Measurements from ENCODE around the gene SEC22C.
"Not testable (repeated sequence)": the region's sequence is repeated elsewhere in the genome, so short reads cannot be mapped to it uniquely, and the experiment has no call there.

The SEC22C gene

DNA sequence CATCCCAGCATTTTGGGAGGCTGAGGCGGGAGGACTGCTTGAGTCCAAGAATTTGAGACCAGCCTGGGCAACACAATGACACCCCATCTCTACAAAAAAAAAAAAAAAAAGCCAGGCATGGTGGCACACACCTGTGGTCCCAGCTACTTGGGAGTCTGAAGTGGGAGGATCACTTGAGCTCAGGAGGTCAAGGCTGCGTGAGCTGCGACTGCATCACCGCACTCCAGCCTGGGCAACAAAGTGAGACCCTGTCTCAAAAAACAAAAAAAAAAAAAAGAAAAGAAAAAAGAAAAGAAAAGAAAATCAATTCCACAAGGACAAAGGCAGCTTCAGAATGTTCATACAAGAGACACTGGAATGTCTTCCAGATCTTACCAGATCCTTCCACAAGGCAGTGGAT, 2.4 kb downstream of the SEC22C start:
- DNase-seq: not testable (repeated sequence)

DNA sequence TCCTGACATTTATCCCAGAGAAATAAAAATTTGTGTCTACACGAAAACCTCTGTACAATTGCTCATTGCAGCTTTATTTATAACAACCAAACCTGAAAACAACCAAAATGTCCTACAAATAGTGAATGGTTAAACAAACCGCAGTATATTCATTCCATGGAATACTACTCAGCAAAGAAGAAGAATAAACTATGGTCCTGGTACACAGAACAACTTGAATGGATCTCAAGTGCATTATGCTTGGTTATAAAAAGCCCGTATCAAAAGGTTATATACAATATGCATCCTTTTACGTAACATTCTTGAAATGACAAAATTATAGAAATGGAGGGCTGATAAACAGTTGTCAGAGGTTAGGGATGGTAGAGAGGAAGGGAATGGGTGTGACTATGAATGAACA, 3.7 kb downstream of the SEC22C start:
- DNase-seq: no peak

DNA sequence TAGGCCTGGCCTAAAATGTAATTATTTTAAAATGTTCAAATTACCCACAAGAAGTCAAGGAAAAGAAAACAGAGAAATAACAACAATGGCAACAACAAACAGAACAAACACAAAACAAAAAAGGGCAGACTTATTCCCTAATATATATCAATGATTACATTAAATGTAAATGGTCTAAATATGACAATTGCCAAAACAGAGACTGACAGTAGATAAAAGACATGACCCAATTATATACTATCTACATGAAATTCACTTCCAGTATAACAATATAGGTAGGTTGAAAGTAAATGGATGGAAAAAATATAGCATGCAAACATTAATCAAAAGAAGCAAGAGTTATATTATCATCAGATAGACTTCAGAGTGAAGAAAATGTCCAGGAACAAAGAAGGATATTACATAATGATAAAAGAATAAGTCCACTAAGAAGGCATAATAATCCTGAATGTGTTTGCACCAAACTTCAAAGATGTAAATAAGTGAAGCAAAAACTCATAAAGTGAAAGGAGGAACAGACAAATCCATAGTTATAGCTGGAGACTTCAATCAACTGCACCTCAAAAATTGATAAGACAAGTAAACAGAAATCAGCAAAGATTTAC, 6.5 kb downstream of the SEC22C start:
- no peak for DNase-seq

DNA sequence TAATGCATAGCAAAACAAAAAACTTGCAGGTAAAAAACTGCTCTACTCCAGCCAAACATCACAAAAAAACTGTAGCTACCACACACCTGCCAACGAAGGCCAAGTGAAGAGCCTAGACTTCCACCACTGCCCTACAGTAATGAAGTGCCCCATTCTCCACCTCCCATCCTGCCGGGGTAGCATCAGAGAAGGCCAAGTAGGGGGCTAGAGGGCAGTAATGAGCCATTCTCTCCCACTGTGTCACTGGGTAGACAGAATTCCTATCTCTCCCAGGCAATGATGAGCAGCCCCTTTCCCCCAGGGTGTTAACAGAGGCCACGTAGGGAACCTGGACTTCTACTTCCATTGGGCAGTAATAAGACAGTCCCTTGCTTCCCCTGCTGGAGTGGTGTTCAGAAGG, 9.5 kb downstream of the SEC22C start:
- DNase-seq: peak; percentile 29

DNA sequence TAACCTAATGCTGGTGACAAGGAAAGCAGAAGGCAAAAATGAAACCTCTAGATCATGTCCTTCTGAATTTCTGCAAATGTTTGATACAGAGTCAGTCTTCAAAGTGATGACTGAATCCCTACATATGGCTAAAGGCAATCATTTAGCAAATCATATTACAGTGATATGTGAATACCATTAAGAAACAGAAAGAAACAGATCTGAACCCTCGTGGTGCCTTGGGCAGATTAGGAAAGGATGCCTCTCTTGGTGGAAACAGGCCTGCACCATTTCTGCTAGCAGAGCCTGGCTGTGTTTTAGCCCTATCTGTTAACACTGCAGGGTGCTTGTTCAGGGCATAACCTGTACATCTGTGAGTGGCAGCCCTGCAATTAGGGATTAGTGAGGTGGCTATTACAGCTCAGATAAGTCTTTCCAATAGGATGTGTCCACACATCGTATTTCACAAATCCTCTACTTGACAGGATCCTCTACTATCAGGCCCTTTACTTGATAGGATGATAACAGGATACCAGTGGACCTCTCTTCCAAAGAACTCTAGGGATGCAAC, 12.1 kb downstream of the SEC22C start:
- DNase-seq: no peak

DNA sequence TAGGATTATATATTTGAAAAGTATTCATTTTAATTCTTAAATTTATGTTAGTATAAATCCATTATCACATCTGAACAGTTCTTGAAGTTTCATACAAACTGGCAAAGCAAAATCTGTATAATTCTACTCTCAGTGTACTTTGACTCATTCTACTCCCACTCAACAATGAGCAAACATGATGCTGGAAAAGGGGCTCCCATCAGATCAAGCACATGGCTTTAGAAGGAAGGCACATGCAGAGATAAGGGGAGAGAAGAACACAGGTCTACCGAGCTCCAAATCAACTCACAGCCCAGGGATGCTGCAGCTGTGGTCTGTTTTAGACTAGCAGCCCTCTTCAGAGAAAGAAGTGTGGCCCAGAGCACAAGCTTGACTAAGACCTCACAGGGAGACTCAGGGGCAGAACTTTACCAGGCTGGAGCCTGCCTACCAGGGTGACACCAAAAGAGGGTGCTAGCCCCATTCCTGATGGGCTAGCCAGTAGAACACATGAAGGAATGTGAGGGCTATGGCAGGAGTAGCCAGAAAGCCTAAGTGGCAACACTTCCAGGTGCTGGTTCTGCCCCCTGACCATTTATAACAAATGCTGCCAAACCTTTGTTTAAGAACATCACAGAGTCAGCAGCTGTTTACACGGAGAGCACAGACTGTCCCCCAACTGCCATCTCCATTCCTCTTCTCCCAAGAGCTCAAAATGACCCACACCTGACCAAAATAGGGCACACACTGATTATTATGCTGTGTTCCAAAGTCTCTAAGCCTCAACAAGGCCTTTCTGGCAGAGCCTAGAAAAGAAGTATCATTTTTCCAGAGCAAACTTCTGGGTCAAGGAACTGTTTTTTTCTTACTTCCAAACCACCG, 19.5 kb downstream of the SEC22C start:
- DNase-seq: no peak

DNA sequence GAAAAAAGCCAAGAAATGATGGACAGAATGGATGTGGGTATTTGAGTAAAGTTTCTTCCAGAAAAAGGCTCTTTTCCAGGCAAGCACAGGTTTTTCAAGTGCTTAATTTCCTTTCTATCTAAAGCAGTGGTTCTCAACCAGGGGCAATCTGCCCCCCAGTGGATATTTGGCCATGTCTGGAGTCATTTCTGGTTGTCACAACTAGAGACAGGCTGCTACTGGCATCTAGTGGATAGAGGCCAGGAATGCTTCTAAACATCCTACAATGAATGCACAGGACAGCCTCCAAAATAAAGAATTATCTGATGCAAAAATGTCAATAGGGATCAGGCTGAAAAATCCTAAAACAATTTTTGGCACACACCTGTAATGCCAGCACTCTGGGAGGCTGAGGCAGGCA, 23.9 kb downstream of the SEC22C start:
- no peak for DNase-seq

DNA sequence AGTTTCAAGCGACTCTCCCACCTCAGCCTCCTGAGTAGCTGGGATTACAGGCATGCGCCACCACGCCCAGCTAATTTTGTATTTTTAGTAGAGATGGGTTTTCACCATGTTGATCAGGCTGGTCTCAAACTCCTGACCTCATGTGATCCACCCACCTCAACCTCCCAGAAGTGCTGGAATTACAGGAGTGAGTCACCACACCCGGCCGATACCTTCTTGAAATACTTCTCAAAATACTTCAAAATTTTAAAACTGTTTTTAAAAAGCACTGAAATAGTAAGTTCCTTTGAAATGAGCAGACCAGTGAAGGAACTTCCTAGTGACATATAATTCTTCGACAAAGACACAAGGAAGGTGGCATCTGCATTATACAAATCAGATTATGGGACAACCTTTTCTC, 24.9 kb downstream of the SEC22C start:
- DNase-seq: not testable (repeated sequence)

DNA sequence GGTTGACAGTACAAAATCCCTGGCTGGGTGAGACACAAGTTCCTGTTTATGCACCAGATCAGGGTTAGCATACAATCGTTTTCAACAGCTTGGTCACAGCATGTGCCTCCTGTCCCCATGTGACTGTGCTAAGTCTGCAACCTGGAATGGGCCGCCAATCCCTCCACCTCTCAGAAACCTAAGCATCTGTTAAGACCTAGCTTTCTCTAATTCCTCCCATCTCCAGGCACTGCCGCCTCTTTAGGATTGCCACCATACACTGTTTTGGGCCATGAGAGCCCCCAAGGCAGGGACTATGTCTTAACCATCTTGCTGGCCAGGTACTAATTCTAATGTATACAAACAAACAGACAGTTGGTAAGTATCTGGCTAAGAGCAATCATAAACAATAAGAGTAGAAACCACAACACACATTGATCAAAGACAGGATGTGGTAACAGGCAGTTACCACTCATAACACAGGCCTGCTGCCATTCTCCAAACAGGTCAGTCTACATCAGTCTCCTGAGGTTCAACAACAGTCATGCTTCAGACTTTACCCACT, 25.6 kb downstream of the SEC22C start:
- peak; percentile 26 for DNase-seq

DNA sequence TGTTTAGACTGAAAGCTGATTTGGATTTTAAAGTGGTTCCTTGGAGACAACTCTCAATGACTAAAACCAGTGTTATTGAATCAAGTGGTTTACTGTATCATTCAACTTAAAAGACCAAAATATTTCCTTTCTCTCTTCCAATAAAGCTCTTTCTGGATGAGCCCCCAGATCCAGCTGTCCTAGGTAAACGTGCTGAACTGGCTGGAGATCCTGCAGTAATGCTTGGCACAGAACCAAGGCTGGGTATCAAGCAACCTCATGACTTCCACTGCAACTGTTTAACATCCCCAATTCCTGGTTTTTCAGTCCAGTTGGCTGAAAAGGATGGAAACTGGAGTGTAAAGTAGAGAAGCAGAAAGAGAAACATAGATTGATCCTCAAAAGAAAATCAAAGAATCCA, 28.9 kb downstream of the SEC22C start:
- no peak for DNase-seq

DNA sequence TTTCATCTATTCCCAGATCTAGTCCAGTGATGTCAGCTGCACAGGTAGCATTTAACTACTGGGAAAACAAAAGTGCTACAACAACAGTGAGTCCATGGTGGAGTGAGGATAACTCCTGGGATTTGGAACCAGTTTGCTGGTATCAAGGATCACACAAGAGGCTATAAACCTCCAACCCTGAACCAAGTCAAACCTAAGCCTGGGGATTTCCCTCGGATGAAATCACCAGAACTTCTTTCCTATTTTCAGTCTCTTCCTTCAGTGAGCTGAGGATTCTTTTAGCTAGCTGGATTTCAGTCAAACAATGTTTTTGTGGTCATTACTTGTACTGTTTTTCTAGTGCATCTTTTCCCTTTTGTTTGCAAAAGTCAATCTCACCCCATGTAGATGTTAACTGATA, 31.5 kb downstream of the SEC22C start:
- no peak for DNase-seq

DNA sequence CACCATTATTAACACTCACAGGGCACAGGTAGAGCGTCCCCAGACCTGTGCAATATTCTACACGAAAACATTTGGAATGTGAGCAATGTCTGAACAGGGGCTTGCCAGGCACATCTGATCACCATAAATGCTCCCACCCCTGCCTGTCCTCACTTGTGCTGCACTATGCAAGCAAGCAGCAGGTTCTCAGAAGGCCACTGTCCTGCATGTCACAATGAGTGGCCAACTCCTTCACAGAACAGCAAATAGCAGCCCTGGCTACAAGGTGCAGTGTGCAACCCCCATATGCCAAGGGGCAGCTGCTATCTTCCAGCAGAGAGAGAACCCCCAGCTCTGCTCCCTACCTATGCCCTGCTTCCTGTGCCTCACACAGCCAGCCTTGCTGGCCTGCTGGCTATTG, 32.6 kb downstream of the SEC22C start:
- no peak for DNase-seq

DNA sequence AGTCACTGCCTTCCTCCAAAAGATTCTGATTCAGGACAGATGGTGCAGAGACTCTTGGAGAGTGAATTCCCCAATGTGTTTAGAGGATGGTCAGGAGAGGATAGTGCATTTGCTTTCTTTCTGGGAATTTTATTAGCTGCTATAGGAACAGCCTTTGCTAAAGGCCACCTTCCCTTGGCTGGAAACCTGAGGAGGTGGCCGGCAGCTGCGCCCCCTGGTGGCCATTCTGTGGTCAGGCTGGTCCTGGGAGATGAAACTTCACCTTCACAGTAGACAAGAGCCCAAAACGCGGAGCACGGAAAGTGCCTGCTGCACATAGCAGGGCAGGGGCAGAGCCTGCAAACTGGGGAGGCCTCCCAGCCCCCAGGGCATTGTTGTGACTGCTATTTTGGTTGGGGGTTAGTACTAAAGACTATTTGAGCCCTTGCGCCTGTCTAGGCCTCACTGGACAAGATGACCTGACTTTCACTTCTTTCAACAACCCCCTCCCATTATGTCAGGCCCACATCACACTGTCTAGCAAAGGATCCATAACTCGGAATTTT, 34.3 kb downstream of the SEC22C start:
- peak; percentile 32 for DNase-seq

DNA sequence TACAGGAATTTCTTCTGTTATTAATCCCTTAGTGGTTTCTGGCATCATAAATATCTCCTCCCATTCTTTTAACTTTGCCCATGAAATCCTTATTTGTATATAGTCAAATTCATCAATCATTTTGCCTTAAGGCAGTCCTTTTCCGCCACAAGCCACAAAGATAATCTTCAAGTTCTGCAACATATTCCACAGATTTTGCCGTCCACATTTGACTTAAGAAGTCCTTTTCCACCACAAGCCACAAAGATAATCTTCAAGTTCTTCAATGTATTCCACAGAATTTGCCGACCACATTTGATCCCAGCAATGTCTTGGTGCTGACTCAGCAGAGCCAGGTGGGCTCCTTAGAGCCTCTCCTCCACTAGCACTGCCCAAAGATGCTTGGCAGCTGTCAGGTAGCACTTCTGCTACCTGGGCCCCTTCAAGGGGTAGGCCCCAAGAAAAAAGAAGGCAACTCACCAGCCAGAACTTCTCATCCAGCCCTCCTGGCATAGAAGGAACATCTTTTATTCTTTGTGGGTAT, 35.0 kb downstream of the SEC22C start:
- DNase-seq: no peak

DNA sequence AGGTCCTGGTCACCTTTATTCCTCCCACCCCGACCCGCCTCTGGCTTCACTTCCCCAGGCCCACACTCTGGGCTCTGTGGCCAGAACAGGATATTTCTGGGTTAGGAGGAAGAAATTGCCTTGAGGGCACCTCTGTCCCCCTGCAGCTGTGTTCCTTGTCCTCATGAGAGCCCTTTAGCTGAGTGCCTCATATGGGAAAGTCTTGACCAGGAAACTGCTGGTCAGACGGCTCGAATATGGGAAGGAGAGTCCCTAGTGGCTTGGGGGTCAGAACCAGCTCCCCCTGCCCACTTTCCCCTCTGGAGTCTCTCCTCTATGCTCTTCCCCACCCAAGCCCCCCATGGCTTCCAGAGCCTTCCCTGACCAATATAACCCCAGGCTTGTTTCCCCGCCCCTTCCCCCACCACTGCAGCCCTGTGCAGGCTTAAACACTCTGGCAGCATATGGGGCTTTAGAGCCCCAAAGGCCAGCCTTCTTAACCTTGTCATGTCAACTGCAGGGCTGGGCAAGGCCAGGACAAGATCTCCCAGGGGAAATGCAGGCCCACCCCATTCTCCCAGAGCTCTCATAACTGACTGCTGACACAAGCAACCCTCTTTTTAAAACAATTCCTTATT, 36.4 kb downstream of the SEC22C start:
- DNase-seq: no peak

DNA sequence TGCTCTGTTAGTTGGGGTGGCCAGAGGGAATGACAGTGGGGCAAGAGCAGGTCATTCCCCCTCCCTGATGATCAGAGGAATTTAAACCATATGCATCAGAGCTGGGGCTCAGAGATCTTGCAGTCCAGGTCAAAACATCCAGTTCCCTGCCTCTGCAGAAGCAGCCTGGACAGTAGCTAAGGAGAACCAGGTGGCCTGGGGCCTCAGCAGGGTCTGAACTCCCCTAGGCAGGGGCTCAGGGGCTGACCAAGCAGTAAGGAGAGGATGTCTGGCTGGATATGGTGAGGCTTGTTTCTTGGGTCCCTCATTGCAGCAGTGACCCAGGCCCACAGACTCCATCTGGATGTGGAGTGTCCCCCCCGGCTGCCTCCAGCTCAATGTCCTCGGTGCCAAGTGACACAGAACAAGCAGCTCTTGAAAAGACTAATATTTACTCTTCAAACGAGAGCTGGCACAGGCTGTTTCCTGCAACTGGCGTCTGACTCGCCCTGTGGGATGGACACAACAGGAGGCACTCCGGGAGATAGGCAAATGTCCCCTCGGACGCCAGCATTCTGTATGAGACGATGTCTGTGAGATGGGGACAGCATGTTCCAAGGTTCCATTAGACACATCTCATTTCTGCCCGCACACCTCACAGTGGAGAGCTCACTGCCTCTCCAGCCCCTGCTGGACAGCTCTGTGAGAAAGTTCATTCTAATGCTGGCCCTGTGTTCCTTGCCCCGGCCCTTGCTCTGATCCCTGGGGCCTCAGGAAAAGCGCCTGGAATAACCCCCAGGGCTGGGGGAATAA, 37.1 kb downstream of the SEC22C start:
- DNase-seq: peak; percentile 81

DNA sequence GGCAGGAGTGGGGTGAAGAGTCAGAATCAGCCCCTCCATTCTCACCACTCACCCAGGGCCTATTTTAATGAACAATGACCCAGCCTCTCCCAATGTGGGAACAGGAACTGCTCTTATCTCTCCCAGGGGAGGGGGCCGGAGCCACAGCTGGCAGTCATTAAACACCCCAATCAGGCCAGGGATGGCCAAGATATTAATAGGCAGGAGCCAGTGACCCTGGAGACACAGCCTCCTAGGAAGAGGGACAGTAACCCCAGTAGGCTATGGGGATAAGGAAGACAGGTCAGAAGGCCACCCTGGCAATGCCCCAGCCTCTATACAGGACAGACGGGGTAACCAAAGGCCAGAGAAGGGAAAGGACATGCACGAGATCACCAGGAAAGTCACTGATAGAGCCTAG, 40.7 kb downstream of the SEC22C start:
- no peak for DNase-seq

DNA sequence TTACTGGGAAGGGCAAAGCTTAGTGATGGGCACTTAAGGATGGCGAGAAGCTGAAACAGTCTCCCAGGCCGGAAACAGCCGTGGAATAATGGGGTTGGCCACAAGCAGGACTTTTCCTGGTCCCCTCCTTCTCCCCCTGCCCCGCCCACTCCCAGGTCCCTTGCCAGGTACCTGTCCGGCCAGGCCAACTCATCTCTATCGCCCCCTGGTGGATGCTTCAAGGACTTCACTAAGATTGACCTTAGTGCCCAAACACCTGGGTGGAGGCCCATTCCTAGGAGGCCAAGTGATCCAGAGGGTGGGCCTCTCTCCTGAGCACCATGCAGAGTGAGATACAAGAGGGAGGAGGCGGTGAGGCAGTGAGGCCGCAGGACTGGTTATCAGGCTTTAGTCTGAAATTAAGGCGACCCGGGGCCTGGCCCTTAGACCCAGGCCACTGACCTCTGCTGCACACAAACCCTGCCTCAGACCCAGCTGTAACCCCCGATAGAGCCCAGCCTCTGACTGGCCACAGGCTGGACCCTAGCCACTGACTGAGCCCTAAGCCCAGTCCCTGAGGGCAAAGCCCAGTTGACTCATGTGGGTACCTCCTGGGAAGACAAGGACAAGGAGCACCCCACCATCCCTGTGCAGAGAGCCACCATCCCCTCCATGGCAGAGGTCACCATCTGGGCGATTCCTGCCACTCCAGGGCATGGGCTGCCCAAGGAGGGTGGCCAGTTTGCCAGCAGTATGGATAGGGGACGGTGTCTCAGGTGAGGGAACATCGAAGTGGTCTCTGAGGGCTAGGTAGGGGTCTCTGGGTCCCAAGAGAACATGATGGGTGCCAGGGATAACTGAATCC, 41.7 kb downstream of the SEC22C start:
- DNase-seq: no peak

DNA sequence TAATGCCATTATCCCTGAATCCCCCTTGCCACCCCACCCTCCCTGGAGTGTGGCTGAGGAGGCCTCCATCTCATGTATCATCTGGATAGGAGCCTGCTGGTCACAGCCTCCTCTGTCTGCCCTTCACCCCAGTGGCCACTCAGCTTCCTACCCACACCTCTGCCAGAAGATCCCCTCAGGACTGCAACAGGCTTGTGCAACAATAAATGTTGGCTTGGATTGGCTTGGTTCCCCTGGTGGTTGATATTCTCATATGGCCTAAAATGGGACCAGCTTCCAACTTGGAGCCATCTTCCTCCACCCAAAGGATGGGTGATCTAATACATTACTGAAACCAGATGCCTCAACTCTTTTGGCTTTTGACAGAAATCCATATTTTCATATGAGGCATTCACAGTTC, 44.4 kb downstream of the SEC22C start:
- DNase-seq: no peak

DNA sequence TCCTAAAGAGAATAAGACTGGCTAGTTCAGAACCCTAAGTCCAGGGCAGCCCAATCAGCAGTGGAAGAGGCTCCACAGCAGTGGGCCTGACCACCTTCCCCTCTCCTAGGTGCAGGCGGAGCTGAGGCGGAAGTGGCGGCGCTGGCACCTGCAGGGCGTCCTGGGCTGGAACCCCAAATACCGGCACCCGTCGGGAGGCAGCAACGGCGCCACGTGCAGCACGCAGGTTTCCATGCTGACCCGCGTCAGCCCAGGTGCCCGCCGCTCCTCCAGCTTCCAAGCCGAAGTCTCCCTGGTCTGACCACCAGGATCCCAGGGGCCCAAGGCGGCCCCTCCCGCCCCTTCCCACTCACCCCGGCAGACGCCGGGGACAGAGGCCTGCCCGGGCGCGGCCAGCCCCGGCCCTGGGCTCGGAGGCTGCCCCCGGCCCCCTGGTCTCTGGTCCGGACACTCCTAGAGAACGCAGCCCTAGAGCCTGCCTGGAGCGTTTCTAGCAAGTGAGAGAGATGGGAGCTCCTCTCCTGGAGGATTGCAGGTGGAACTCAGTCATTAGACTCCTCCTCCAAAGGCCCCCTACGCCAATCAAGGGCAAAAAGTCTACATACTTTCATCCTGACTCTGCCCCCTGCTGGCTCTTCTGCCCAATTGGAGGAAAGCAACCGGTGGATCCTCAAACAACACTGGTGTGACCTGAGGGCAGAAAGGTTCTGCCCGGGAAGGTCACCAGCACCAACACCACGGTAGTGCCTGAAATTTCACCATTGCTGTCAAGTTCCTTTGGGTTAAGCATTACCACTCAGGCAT, 45.6 kb downstream of the SEC22C start:
- DNase-seq: peak; percentile 62

All from NCI-H510A (cell line).